Measurements from ENCODE around the gene PIGH.
"Not testable (repeated sequence)": the region's sequence is repeated elsewhere in the genome, so short reads cannot be mapped to it uniquely, and the experiment has no call there.

GRCh38 chr14:67593650-67594049 lies 6.4 kb downstream of the PIGH start:
- TF ChIP-seq SMC3 (IDR thresholded peaks at IDR 0.05; ENCODE audit: borderline replicate concordance, low read length); FOXK2 (IDR thresholded peaks at IDR 0.05); TCF12 (IDR thresholded peaks at IDR 0.05; ENCODE audit: low read depth, low read length); USF2 (IDR thresholded peaks at IDR 0.05; ENCODE audit: borderline replicate concordance, low read depth, low read length); PAX8 (IDR thresholded peaks at IDR 0.05); PBX3 (IDR thresholded peaks at IDR 0.05; ENCODE audit: insufficient replicate concordance, low read depth, low read length); CTCF (IDR thresholded peaks at IDR 0.05 in 2 of 3, conservative IDR thresholded peaks at IDR 0.05 in 1 of 3; ENCODE audit: control insufficient read depth in 2 of 3, extremely low read depth in 1 of 3, insufficient read depth in 1 of 3, low read depth in 3 of 3, low read length in 3 of 3); ESRRA (IDR thresholded peaks at IDR 0.05; ENCODE audit: low read length): not testable (repeated sequence)
